ENCODE results near the gene PCDHAC2.

- TF ChIP-seq, protein P1, sequence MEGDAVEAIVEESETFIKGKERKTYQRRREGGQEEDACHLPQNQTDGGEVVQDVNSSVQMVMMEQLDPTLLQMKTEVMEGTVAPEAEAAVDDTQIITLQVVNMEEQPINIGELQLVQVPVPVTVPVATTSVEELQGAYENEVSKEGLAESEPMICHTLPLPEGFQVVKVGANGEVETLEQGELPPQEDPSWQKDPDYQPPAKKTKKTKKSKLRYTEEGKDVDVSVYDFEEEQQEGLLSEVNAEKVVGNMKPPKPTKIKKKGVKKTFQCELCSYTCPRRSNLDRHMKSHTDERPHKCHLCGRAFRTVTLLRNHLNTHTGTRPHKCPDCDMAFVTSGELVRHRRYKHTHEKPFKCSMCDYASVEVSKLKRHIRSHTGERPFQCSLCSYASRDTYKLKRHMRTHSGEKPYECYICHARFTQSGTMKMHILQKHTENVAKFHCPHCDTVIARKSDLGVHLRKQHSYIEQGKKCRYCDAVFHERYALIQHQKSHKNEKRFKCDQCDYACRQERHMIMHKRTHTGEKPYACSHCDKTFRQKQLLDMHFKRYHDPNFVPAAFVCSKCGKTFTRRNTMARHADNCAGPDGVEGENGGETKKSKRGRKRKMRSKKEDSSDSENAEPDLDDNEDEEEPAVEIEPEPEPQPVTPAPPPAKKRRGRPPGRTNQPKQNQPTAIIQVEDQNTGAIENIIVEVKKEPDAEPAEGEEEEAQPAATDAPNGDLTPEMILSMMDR (IDR thresholded peaks at IDR 0.05; ENCODE audit: low read depth, low read length, missing input control), result no peak
- TF ChIP-seq EGR1 (IDR thresholded peaks at IDR 0.05; ENCODE audit: low read depth in 2 of 2), result no peak
- TF ChIP-seq TAF1 (conservative IDR thresholded peaks at IDR 0.05), result no peak
- TF ChIP-seq RAD21 (IDR thresholded peaks at IDR 0.05), result no peak
- TF ChIP-seq, protein P2, sequence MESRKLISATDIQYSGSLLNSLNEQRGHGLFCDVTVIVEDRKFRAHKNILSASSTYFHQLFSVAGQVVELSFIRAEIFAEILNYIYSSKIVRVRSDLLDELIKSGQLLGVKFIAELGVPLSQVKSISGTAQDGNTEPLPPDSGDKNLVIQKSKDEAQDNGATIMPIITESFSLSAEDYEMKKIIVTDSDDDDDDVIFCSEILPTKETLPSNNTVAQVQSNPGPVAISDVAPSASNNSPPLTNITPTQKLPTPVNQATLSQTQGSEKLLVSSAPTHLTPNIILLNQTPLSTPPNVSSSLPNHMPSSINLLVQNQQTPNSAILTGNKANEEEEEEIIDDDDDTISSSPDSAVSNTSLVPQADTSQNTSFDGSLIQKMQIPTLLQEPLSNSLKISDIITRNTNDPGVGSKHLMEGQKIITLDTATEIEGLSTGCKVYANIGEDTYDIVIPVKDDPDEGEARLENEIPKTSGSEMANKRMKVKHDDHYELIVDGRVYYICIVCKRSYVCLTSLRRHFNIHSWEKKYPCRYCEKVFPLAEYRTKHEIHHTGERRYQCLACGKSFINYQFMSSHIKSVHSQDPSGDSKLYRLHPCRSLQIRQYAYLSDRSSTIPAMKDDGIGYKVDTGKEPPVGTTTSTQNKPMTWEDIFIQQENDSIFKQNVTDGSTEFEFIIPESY (IDR thresholded peaks at IDR 0.05), result no peak
- no peak for TF ChIP-seq REST (IDR thresholded peaks at IDR 0.05)
- TF ChIP-seq, protein P3, sequence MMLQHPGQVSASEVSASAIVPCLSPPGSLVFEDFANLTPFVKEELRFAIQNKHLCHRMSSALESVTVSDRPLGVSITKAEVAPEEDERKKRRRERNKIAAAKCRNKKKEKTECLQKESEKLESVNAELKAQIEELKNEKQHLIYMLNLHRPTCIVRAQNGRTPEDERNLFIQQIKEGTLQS (IDR thresholded peaks at IDR 0.05), result no peak
- TF ChIP-seq, protein P4, sequence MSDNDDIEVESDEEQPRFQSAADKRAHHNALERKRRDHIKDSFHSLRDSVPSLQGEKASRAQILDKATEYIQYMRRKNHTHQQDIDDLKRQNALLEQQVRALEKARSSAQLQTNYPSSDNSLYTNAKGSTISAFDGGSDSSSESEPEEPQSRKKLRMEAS (IDR thresholded peaks at IDR 0.05), result no peak
- TF ChIP-seq JUND (IDR thresholded peaks at IDR 0.05), result no peak
- TF ChIP-seq GABPA (IDR thresholded peaks at IDR 0.05 in 1 of 2, conservative IDR thresholded peaks at IDR 0.05 in 1 of 2), result no peak
- TF ChIP-seq HNF4A (conservative IDR thresholded peaks at IDR 0.05), result no peak
- TF ChIP-seq YY1 (IDR thresholded peaks at IDR 0.05), result no peak
- TF ChIP-seq NR2F2 (IDR thresholded peaks at IDR 0.05), result no peak
- no peak for TF ChIP-seq HNF4G (IDR thresholded peaks at IDR 0.05)
Observed at GRCh38 chr5:140988100-140988499, 21.8 kb downstream of the PCDHAC2 start.

Measured in liver (tissue), 3 donors.